Muscle of back (tissue), 11 donors: ENCODE results near the gene PROCA1. TPM values are rescaled to one million over a fixed set of nuclear protein-coding genes. Genes with fewer than 3 reads are reported as not detected.
"Not testable (repeated sequence)": the region's sequence is repeated elsewhere in the genome, so short reads cannot be mapped to it uniquely, and the experiment has no call there.

Experiments used
- DNase-seq, 3 donors: peaks; one replicate each; pipeline versions ENCODE4 v3.0.0 to v3.0.0-alpha.2; 2013
- polyA plus RNA-seq, 10 donors: library from polyadenylated mRNA; unstranded; fragments of 120-200 nt; gene quantifications; one replicate each; pipeline ENCODE4 v1.2.1, GENCODE V29; 2013; ENCODE audit not compliant: insufficient read length in 10 of 10

PROCA1 gene
- polyA plus RNA-seq, 10 donors = 1.7 to 5.3 (median 2.6) TPM

GRCh38 chr17:28726627-28727491 is 15.2 kb upstream of the PROCA1 start:
- peak; percentile 95 to 98 (median 95) for DNase-seq

GRCh38 chr17:28726226-28726626 is 14.5 kb upstream of the PROCA1 start, which contains the start of gene TLCD1:
TSS of gene TLCD1 (minus strand) at chr17:28726233. CDS start at chr17:28726097, 136 bp downstream.
- peak; percentile 51 to 92 (median 78) for DNase-seq

- peak in 1 of 3 donors; percentile 83 for DNase-seq
Observed at GRCh38 chr17:28725660-28726225, 14.1 kb upstream of the PROCA1 start.

DNA sequence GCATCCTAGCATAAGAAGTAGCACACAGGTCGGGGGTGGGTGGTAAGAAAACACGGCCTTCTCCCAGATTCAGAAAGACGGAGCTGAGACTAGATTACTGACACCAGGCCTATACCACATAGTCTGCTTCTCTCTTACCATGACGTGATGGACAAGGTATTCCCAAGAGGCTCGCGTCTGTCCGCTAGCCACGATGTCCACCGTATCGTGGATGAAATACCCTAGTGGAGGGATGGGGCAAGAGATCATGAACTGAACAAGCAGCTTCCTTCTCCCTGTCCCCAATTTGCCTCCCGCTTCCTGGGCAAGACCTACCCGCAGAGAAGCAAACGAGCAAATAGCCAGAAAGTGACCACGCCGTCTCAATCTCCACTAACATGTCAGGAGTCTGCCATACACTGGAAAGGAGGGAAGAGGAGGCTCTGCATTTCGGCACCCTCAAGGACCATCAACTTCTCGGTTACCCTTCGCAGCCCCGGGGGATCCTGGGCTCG is 13.5 kb upstream of the PROCA1 start:
- peak in 2 of 3 donors; percentile 32 to 64 for DNase-seq

- DNase-seq = no peak
Observed at GRCh38 chr17:28724500-28725165, 12.9 kb upstream of the PROCA1 start.

- DNase-seq = not testable (repeated sequence)
Observed at GRCh38 chr17:28723836-28724499, 12.3 kb upstream of the PROCA1 start.

DNA sequence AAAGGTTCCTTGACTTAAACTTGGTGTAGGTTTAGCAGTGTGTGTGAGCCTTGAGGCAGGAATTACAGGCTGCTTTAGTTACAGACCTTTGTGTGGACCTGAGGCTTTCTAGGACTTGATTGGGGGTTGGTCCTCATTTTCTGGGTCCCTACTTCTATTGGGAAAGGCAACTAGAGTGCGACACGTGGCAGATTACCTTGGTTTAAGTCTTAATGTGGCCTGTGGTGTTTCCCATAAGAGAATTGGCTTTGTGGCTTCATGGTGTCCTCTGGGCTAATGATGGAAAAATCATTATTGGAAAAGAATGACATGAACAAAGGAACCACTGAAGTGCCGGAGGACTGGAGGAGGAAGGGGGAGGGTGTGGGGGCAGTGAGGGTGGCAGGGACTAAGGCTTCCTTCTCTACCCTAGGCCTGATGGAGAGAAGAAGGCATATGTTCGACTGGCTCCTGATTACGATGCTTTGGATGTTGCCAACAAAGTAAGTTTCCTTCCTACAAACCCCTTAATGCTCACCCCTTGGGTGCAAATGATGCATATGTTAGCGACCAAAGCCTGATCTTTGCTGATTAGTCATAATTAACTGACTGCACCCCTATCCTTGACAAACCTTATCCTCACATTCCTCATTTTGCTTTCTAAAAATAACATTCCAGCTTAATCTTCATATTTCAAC is 11.6 kb upstream of the PROCA1 start:
- no peak for DNase-seq

GRCh38 chr17:28722417-28723158 is 10.9 kb upstream of the PROCA1 start:
- DNase-seq = no peak

DNA sequence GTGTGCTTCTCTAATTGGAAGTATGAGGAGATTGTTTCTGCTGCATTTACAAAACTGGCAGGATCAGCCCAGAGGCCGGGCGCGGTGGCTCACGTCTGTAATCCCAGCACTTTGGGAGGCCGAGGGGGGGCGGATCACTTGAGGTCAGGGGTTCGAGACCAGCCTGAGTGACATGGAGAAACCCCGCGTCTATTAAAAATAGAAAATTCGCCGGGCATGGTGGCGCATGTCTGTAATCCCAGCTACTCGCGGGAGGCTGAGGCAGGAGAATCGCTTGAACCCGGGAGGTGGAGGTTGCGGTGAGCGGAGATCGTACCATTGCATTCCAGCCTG is 9.3 kb upstream of the PROCA1 start:
- not testable (repeated sequence) for DNase-seq

DNA sequence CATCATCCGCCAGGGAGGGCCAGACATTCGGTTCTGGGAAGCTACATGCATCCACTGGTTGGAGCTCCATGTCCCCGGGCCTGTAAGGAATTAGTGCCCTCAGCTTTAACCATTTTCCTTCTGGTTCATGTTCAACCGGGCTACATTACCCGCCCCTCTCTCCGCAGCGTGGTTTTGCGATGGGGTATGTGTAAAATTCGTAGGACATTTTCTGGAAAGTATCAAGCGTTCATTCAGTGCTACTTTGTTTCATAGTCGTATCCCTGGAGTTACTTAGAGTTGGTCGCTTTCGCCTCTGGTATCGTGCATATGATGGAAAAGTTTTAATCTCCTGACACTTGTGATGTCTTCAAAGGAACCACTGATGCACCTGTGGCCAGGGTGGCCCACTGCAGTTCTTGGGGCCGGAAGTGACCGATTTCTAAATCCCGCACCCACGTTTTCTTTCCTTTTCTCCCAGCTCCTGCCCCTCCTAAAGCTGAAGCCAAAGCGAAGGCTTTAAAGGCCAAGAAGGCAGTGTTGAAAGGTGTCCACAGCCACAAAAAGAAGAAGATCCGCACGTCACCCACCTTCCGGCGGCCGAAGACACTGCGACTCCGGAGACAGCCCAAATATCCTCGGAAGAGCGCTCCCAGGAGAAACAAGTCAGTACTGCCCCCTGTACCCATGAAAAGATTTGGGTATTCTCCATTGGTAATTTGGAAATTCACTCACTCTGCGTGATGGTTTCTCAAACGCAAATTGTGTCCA is 8.7 kb upstream of the PROCA1 start:
- DNase-seq = no peak

DNA sequence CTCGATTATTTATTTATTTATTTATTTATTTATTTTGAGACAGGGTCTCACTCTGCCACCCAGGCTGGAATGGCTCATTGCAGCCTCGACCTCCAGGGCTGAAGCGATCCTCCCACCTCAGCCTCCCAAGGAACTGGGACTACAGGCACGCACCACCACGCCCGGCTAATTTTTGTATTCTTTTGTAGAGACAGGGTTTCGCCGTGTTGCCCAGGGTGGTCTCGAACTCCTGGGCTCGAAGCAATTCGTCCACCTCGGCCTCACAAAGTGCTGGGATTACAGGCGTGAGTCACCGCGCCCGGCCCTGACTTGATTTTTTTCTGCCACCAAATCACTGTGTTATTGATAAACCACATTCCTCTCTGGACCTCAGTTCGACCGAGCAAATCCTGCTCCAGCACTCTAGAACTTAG is 7.3 kb upstream of the PROCA1 start:
- no peak for DNase-seq

- peak in 2 of 3 donors; percentile 24 to 27 for DNase-seq
Observed at GRCh38 chr17:28718333-28719020, 6.8 kb upstream of the PROCA1 start.

DNA sequence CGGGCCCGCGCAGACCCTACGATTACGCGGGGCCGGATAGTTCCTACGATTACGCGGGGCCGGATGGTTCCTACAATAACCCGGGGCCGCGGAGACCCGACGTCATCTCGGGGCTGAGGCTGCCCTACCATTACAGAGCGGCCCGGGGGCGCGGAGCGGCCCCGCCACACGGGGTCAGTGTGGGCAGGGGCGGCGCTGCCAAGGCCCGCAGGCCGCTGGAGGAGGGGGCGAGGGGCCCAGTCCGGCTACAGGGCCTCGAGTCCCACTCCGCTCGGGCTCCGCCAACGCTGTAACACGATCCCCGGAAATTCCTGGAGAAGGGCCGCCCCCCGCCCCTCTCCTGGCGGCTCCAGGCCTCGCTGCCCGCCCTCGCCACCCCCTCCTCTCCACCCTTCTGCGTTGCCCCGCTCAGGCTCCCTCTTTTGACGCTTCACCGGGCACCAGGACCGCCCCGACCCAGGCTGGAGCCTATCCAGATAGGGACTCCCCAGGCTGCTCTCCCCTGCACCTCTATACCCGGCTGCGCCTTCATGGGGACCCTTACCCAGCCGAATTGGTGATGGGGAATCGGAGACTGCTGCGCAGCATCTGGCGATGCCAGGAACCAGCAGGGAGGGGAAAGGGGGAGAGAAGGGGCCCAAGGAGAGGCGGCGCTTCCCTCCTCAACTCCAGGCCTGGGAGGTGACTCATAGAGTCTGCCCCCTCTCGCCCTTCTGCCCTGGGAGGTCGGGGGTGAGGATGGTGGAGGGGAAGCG is 6.1 kb upstream of the PROCA1 start, which contains the start of gene RAB34:
TSS of gene RAB34 (minus strand) at position 291 of the 755 bp plus-strand sequence. CDS start 602 bp downstream, outside the sequence.
- DNase-seq = peak; percentile 89 to 95 (median 90)

GRCh38 chr17:28716740-28717577 is 5.3 kb upstream of the PROCA1 start:
- peak; percentile 24 to 86 (median 53) for DNase-seq

GRCh38 chr17:28715217-28715616 is 3.5 kb upstream of the PROCA1 start:
- no peak for DNase-seq

DNA sequence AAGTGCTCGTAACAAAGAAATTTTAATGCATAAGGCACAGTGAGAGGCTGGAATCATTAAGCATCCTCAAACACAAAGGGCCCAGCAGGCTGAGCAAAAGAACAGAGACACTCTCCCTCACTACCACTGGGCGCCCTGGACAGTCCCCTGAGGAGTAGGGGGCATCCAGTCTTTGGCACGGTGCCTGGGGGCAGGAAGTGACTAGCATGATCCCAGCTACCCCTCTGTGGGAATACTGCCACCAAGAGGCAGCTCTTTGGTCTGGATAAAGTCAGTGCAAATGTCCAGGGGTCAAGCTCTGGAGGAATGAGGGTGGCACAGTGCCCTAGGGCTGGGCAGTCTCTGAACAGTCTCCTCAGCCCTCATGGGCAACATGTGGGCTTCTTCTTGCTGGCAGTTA is 2.6 kb upstream of the PROCA1 start:
- no peak for DNase-seq

- no peak for DNase-seq
Observed at GRCh38 chr17:28712705-28713415, 1.2 kb upstream of the PROCA1 start.
